ENCODE results near the gene DOCK4.

GRCh38 chr7:111697771-111698170 is 508.4 kb downstream of the DOCK4 start:
- TF ChIP-seq E4F1 (IDR thresholded peaks at IDR 0.05; ENCODE audit: borderline replicate concordance, partially characterized antibody): no peak
- TF ChIP-seq ATF2 (IDR thresholded peaks at IDR 0.05; ENCODE audit: low read length): no peak
- no peak for TF ChIP-seq NR2F1 (conservative IDR thresholded peaks at IDR 0.05)
- TF ChIP-seq ZBED1 (IDR thresholded peaks at IDR 0.05; ENCODE audit: borderline replicate concordance): no peak
- TF ChIP-seq CTCF (IDR thresholded peaks at IDR 0.05 in 2 of 3, conservative IDR thresholded peaks at IDR 0.05 in 1 of 3; ENCODE audit: control insufficient read depth in 2 of 3, extremely low read depth in 1 of 3, insufficient read depth in 1 of 3, low read depth in 3 of 3, low read length in 3 of 3): no peak
- TF ChIP-seq EZH2 (IDR thresholded peaks at IDR 0.05; ENCODE audit: borderline replicate concordance, control insufficient read depth, low read depth, low read length): no peak
- TF ChIP-seq SIN3A (IDR thresholded peaks at IDR 0.05; ENCODE audit: low read depth, low read length): no peak
- no peak for TF ChIP-seq NRF1 (conservative IDR thresholded peaks at IDR 0.05; ENCODE audit: low read depth, low read length)
- no peak for TF ChIP-seq POLR2A (IDR thresholded peaks at IDR 0.05; ENCODE audit: low read depth, low read length)
- no peak for TF ChIP-seq POLR2AphosphoS5 (IDR thresholded peaks at IDR 0.05; ENCODE audit: low read length)
